D341Med (cell line): ENCODE results near the gene NAT10.
A peak's percentile ranks its signal among the peaks of the same experiment; 100 is the strongest.

Experiments
- DNase-seq: peaks from one replicate; pipeline ENCODE4 v3.0.0; 2012; ENCODE audit warnings: low spot score

Gene NAT10

GRCh38 chr11:34149274-34149673 lies 43.8 kb downstream of the NAT10 start:
- DNase-seq, result no peak

- DNase-seq, result peak; percentile 55
Observed at GRCh38 chr11:34149786-34150185, 44.4 kb downstream of the NAT10 start.

GRCh38 chr11:34150494-34151151 lies 45.2 kb downstream of the NAT10 start:
- DNase-seq, result no peak

GRCh38 chr11:34151166-34151565 lies 45.7 kb downstream of the NAT10 start:
- DNase-seq, result no peak

- no peak for DNase-seq
Observed at GRCh38 chr11:34151916-34152845, 46.8 kb downstream of the NAT10 start.

GRCh38 chr11:34154059-34154875 lies 48.8 kb downstream of the NAT10 start:
- no peak for DNase-seq

- DNase-seq, result no peak
Observed at GRCh38 chr11:34155057-34155756, 49.8 kb downstream of the NAT10 start.

- DNase-seq, result no peak
Observed at GRCh38 chr11:34155757-34156062, 50.3 kb downstream of the NAT10 start.

GRCh38 chr11:34157163-34157562 lies 51.7 kb downstream of the NAT10 start:
- no peak for DNase-seq

GRCh38 chr11:34158661-34159060 lies 53.2 kb downstream of the NAT10 start:
- DNase-seq, result no peak

GRCh38 chr11:34160049-34160721 lies 54.8 kb downstream of the NAT10 start:
- DNase-seq, result no peak

GRCh38 chr11:34160791-34161190 lies 55.4 kb downstream of the NAT10 start:
- DNase-seq, result no peak

GRCh38 chr11:34161361-34161760 lies 55.9 kb downstream of the NAT10 start:
- no peak for DNase-seq

- no peak for DNase-seq
Observed at GRCh38 chr11:34161812-34162492, 56.5 kb downstream of the NAT10 start.

- no peak for DNase-seq
Observed at GRCh38 chr11:34162493-34162820, 57.0 kb downstream of the NAT10 start.

GRCh38 chr11:34162856-34163255 lies 57.4 kb downstream of the NAT10 start:
- no peak for DNase-seq

GRCh38 chr11:34165121-34165520 lies 59.7 kb downstream of the NAT10 start:
- no peak for DNase-seq

GRCh38 chr11:34165786-34166555 lies 60.5 kb downstream of the NAT10 start:
- DNase-seq, result no peak

- no peak for DNase-seq
Observed at GRCh38 chr11:34166806-34167740, 61.6 kb downstream of the NAT10 start.
